MV-4-11 (cell line): ENCODE data around the gene SARM1.

ENCODE experiments used
- DNase-seq: peaks from one replicate; lab custom pipeline; 2025; lab: John Stamatoyannopoulos, UW

SARM1 gene

DNA sequence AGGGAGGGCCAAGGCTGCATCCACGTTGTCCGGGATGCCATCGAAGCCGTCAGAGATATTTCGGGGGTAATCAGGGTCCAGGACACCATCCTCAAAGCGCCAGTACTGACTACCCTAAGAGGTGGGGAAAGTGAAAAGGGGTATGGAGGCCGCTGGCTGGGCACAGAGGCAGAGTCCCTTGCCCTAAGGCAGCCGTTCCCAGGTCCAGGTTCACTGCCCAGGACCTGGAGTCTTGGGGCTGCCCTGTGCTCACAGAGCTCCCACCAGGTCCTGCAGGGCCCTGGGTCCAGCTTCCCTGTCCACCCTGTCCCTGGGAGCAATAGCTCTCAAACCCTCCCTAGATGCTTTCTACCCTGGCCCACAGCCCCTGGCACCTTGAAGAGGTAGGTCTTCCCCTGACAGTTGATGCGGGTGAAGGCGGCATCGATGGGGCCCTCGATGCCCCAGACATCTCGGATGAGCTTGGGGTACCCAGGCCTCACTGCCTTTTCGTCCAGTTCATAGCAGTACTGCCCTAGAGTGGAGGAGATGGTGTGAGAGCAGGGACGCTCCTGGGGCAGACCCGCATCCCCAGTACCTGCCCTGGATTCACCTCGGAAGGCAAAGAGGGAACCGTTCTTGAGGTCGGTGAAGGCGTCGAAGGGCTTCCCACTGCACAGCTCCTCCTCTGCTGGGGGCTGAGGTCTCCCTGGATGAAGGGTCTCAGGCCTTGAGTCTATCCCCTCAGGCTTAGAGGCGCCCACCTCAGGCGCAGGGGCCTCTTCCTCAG lies 2.4 kb upstream of the SARM1 start:
- no peak for DNase-seq

DNA sequence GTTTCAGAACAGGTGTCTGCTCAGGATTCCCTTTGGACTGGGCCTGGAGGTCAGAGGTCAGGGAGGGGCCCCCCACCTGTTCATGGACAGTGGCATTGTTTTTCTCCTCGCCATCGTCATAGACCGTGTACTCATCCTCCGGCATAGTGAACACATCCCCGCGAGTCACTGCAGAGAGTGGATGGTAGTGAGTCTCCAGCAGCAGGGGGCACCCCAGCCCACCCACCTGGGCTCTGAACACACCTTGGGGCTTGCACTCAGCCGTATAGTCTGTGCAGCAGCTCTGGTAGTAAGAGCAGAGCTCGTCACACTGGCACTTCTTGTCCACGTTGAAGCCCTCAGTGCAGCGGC lies 1.8 kb upstream of the SARM1 start:
- DNase-seq, result no peak

DNA sequence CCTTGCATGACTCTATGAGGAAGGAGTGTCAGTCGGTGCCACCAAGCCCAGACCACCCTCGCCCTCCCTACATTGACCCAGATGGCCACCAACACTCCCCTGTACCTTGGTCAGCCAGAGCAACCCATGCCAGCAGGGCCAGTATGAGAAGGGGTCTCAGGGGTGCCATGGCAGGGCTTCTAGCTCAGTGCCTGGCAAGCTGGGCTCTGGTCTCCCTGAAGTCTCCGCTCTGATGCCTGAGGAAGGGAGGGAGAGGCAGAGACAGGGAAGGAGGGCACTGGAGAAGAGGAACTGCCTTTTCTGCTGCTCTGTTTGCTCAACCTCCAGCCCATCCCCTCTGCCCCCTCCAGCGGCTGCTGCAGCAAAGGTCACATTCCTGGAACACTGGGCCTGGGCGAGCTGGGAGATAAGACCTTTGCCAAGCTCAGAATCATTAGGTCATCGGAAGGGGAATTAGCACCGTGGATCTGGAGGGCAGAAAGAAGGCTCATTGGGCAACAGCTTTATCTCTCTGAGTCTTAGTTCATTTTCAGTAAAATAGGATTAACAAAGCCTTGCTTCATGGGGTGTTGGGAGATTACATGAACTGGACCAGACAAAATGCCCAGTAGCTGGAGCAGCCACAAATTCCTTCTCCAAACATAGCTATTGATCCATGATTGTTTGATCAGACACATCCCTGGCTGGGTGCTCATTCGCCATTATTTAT lies 1.3 kb upstream of the SARM1 start, which contains the start of gene VTN:
Gene VTN, minus strand, starts transcription at position 273 of the 709 bp plus-strand sequence. Its CDS starts 104 bp downstream, at position 169.
- peak; percentile 49 for DNase-seq

- DNase-seq, result no peak
These were observed 770 bp upstream of the SARM1 start for GRCh38 chr17:28370744-28371103.

DNA sequence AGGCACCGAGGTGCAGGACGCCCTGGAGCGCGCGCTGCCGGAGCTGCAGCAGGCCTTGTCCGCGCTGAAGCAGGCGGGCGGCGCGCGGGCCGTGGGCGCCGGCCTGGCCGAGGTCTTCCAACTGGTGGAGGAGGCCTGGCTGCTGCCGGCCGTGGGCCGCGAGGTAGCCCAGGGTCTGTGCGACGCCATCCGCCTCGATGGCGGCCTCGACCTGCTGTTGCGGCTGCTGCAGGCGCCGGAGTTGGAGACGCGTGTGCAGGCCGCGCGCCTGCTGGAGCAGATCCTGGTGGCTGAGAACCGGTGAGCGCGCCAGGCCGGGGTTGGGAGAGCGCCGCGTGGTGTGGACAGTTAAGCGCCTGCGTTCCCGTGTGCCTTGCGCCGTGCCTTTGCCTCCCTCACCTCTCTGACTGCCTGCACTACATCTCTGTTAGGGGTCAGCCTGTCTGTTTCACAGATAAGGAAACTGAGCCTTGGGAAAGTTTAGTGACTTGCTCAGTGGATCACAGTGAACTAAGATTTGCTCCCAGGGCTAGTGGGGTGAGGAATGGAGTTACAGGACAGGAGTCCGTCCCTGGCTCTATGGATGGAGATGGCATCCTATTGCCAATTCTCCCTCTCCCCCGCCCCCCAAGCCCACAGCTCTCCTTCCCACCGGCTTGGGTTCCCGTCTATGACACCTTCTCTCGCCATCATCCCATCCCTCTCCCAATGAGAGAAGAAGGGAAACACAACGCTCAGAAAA lies 880 bp downstream of the SARM1 start:
- no peak for DNase-seq

- no peak for DNase-seq
These were observed 1.4 kb downstream of the SARM1 start for GRCh38 chr17:28372945-28373274.

DNA sequence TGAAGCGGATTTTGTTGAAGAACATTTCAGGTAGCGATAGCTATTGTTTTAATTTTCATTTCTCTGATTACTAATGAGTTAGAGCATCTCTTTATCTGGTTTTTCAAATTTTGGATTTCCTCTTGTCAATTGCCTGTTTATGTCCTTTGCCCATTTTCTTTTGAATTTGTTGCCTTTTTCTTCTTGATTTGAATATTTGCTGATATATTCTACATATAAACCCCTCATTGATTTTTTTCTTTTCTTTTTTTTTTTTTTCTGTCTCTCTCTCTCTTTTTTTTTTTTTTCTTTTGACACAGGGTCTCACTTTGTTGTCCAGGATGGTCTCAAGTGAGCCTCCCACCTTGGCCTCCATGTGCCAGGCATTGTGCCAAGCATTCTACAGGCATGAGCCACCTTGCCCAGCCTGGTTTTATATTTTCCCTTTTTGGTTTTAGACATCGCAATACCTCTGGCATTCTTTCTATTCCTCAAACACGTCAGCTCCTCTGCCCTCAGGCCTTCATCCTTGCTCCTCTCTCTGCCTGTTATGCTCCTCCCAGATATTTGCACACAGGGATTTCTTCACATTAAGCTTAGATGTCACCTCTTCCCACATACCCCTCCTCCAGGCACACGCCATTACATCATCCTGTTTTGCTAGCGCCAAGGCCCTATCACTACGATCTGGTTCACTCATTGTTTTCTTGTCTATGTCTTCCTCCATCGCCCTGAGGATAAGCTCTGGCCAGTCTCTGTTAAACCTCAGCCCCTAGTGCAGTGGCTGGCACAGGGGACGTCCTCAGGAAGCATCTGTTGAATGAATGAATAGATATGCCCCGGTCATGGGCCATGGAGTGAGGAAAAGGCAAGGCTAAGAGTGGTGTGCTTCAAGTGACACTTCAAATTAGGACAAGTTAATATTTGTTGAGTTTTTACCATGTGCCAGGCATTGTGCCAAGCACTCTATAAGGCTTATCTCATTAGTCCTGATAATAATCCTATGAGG lies 8.6 kb downstream of the SARM1 start:
- DNase-seq, result peak; percentile 54

DNA sequence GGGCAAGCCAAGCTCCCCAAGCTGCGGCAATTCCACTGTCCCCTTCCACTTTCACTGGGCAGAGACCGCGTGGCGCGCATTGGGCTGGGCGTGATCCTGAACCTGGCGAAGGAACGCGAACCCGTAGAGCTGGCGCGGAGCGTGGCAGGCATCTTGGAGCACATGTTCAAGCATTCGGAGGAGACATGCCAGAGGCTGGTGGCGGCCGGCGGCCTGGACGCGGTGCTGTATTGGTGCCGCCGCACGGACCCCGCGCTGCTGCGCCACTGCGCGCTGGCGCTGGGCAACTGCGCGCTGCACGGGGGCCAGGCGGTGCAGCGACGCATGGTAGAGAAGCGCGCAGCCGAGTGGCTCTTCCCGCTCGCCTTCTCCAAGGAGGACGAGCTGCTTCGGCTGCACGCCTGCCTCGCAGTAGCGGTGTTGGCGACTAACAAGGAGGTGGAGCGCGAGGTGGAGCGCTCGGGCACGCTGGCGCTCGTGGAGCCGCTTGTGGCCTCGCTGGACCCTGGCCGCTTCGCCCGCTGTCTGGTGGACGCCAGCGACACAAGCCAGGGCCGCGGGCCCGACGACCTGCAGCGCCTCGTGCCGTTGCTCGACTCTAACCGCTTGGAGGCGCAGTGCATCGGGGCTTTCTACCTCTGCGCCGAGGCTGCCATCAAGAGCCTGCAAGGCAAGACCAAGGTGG lies 9.8 kb downstream of the SARM1 start:
- DNase-seq, result no peak

- DNase-seq, result peak; percentile 37
These were observed 13.0 kb downstream of the SARM1 start for GRCh38 chr17:28384281-28385036.

- DNase-seq, result no peak
These were observed 13.5 kb downstream of the SARM1 start for GRCh38 chr17:28385037-28385400.

DNA sequence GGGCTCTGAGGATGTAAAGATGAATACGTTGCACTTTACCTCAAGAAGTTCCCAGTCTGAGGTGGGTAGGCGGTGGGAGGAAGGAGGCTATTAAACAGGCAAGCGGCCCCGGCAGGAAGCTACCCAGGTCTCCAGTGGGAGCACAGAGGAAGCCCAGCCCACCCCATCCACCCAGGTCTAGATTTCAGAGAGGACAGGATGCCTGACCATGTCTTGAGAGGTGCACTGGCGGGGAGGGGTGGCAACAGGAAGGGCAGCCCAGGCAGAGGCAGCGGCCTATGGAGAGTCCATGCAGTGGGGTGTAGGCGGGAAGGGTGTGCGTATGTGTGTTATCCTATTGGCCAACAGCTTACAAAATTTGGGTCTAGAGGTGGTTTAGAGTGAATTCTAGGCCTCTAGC lies 13.9 kb downstream of the SARM1 start:
- DNase-seq, result no peak

DNA sequence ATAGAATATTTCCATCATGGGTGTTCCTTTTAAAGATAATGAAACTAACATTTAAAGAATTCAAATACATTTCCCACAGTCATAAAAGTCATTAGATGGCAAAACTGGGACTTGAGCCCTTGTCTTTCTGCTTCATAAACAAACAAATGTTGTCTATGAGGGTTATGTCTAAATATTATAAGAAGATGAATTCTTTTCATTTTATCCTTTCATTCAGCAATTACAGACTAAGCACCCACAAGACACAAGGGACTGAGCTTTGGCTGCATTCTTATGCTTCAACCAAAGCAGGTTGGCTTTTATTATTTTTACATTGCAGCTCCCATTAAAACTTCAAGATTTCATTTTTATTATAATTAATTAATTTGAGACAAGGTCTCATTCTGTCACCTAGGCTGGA lies 14.9 kb downstream of the SARM1 start:
- DNase-seq, result no peak

DNA sequence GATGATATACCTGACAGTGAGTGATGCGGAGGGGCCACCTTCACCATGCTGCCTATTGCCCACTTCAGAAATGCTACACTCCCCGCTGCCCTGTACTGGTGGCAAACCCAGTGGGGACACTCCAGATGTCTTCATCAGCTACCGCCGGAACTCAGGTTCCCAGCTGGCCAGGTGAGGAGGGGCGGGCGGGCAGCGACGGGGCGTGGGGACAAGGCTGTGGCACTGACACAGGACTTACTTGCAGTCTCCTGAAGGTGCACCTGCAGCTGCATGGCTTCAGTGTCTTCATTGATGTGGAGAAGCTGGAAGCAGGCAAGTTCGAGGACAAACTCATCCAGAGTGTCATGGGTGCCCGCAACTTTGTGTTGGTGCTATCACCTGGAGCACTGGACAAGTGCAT lies 16.6 kb downstream of the SARM1 start:
- DNase-seq, result no peak

GRCh38 chr17:28390141-28390540 lies 18.6 kb downstream of the SARM1 start:
- DNase-seq, result no peak

GRCh38 chr17:28390563-28390962 lies 19.1 kb downstream of the SARM1 start:
- no peak for DNase-seq

- DNase-seq, result no peak
These were observed 19.5 kb downstream of the SARM1 start for GRCh38 chr17:28390984-28391383.

DNA sequence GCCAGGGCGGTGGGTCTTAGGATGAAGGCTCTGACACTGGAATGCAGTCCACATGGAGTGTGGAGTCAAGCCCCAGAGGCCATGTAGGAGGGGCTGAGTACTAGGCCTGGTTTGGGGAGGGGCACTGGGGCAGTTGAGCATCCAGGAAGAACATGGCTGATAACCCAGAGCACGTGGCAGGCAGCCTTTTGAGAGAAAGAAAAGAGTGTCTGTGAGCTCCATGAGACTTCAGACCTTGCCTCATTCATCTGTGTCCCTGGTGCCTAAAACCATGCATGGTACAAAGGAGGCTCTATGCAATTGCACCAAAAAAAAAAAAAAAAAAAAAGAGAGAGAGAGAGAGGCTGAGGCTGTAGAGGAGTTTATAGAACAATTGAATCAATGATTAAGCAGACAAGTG lies 19.9 kb downstream of the SARM1 start:
- DNase-seq, result no peak

DNA sequence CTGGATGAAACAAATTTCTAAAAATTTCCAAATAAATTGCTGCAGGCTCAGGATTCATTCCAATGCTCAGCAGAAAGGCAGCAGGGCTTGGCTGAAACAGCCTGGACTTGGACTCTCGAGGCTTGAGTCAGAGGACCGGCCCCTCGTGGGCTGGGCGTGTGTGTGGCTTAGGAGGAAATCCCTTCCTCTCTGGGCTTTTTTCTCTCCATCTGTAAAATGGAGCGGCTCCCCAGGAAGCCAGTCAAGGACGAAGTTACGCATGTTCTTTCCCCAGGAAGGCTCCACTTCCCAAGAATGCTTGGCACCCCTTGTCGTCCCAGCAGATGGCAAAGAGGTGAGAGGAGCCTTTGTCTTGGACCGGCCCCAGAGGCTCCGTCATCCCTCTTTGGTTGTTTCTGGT lies 21.0 kb downstream of the SARM1 start:
- DNase-seq, result no peak

DNA sequence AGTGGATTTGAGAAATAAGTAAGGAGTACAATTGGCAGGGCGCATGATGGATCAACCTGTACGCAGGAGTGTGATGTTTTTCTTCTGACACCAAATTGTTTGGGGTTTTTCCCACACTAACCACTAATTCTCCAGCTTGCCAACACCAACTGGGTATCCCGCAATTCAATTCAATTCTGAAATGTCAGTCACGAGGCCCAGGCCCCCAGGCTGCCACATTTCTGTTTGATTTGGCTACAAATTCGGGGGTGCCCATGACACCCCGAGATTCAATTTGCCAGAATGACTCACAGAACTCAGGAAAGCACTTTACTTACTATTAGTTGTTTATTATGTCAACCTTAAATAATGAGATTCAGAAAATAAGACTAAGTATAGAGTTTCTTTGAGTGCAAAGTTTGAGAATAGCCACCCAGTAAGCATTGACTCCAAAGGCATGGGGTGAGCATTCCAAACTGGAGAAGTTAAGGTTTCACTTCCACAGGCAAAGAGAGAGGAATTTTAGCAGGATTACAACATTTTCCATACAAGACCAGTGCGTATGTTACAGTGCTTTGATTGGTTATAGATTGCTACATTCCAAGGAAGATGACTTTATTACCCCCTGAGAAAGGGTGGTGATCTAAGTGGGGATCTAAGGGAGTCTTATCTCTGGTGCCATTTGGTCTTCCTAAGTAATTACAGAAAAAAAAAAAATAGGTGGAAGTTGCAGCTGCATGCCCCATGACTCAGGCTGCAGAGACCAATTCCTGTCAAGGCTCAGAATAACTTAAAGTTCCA lies 23.0 kb downstream of the SARM1 start:
- DNase-seq, result no peak

GRCh38 chr17:28395426-28395825 lies 23.9 kb downstream of the SARM1 start:
- DNase-seq, result no peak
